Measurements from ENCODE around the gene MYO1H.

Gene MYO1H

DNA sequence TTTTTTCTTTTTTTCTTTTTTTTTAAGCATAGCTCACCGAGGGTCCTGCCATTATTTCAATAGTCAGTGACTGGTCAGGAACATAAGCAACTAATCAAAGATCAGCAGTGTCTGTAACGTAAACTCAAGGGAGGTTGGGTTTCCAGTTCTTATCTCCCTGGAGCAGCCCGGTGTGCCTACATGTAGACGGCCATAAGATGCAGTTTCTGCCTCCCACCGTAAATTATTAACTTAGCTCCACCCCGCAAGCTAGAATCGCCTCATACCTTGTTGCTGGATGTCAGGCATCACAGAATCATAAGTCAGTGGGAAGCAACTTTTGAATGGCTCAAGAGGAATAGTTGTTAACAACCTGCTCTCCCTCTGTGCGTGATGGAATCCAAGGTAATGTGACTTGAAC lies at the start of gene MYO1H:
MYO1H (plus strand) TSS at position 312 of the 400 bp plus-strand sequence; CDS start at position 373, 61 bp downstream.
- Histone ChIP-seq H3K9me3 (ENCODE audit: control insufficient read depth, insufficient read depth, low read depth, low read length) (no peaks in the 10 kb centered on the region), H3K36me3 (ENCODE audit: control insufficient read depth in 2 of 2, insufficient read depth in 1 of 2, low read length in 2 of 2) (no peaks in the 10 kb centered on the region), H3K4me1 (ENCODE audit: control insufficient read depth, insufficient read depth, low read length) (no peaks in the 10 kb centered on the region), H3K4me3 (ENCODE audit: low read depth, low read length) (no peak within 1 kb of the TSS), H3K27ac (ENCODE audit: extremely low read depth, low read depth, low read length) (no peak within 1 kb of the TSS)
- ChIA-PET POLR2A (no interaction called here), CTCF (interaction anchor here (0.6 to 4.7 kb wide), 5 partner anchors 38 to 789 kb away, joined by 3 to 17 read pairs (median 3); no protein-coding TSS in a partner anchor)
- no peak for TF ChIP-seq SP7 (tag by site-specific recombination; IDR thresholded peaks at IDR 0.05)
- TF ChIP-seq ZNF664 (tag by site-specific recombination; IDR thresholded peaks at IDR 0.05): no peak
- TF ChIP-seq ZNF792 (tag by site-specific recombination; IDR thresholded peaks at IDR 0.05): no peak
- TF ChIP-seq ZNF701 (tag by site-specific recombination; IDR thresholded peaks at IDR 0.05): no peak
- no peak for TF ChIP-seq ZNF37A (tag by site-specific recombination; IDR thresholded peaks at IDR 0.05)
- TF ChIP-seq ZNF529 (tag by site-specific recombination; IDR thresholded peaks at IDR 0.05; ENCODE audit: insufficient replicate concordance): no peak
- no peak for TF ChIP-seq ZNF341 (tag by site-specific recombination; IDR thresholded peaks at IDR 0.05; ENCODE audit: low read depth)
- TF ChIP-seq ZXDB (tag by site-specific recombination; IDR thresholded peaks at IDR 0.05): no peak
- TF ChIP-seq ZNF501 (tag by site-specific recombination; IDR thresholded peaks at IDR 0.05): no peak
- no peak for TF ChIP-seq ZNF324 (tag by site-specific recombination; IDR thresholded peaks at IDR 0.05)
- no peak for TF ChIP-seq ZBTB48 (tag by site-specific recombination; IDR thresholded peaks at IDR 0.05)
- no peak for TF ChIP-seq INSM2 (tag by site-specific recombination; IDR thresholded peaks at IDR 0.05)
- no peak for TF ChIP-seq ZNF214 (tag by site-specific recombination; IDR thresholded peaks at IDR 0.05; ENCODE audit: borderline replicate concordance)
- TF ChIP-seq, protein P1, sequence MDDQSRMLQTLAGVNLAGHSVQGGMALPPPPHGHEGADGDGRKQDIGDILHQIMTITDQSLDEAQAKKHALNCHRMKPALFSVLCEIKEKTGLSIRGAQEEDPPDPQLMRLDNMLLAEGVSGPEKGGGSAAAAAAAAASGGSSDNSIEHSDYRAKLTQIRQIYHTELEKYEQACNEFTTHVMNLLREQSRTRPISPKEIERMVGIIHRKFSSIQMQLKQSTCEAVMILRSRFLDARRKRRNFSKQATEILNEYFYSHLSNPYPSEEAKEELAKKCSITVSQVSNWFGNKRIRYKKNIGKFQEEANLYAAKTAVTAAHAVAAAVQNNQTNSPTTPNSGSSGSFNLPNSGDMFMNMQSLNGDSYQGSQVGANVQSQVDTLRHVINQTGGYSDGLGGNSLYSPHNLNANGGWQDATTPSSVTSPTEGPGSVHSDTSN (CRISPR knock-in tag; IDR thresholded peaks at IDR 0.05): no peak

GRCh38 chr12:109299849-109300248 lies 47.9 kb upstream of the MYO1H start:
- ChIA-PET CTCF (no interaction called here), POLR2A (no interaction called here)
- H3K36me3 ChIP-seq (ENCODE audit: control insufficient read depth in 2 of 2, insufficient read depth in 1 of 2, low read length in 2 of 2): no peaks in the 10 kb centered on the region
- H3K4me1 ChIP-seq (ENCODE audit: control insufficient read depth, insufficient read depth, low read length): peaks cover 5% of the 10 kb centered on the region; the same call in 1 of the 2 replicates
- H3K4me3 ChIP-seq (ENCODE audit: low read depth, low read length): no peak overlapping the region
- no peaks in the 10 kb centered on the region for H3K9me3 ChIP-seq (ENCODE audit: control insufficient read depth, insufficient read depth, low read depth, low read length)
- H3K27ac ChIP-seq (ENCODE audit: extremely low read depth, low read depth, low read length): no peak overlapping the region
- TF ChIP-seq ZNF394 (tag by site-specific recombination; IDR thresholded peaks at IDR 0.05; ENCODE audit: borderline replicate concordance): no peak
- TF ChIP-seq ZNF600 (tag by site-specific recombination; IDR thresholded peaks at IDR 0.05): no peak
- no peak for TF ChIP-seq ZNF518A (tag by site-specific recombination; conservative IDR thresholded peaks at IDR 0.05; ENCODE audit: low read depth)
- TF ChIP-seq, protein P2, sequence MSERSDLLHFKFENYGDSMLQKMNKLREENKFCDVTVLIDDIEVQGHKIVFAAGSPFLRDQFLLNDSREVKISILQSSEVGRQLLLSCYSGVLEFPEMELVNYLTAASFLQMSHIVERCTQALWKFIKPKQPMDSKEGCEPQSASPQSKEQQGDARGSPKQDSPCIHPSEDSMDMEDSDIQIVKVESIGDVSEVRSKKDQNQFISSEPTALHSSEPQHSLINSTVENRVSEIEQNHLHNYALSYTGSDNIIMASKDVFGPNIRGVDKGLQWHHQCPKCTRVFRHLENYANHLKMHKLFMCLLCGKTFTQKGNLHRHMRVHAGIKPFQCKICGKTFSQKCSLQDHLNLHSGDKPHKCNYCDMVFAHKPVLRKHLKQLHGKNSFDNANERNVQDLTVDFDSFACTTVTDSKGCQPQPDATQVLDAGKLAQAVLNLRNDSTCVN (tag by site-specific recombination; optimal IDR thresholded peaks at IDR 0.05): no peak
- no peak for TF ChIP-seq GLI2 (tag by site-specific recombination; IDR thresholded peaks at IDR 0.05; ENCODE audit: borderline replicate concordance, low read depth)
- no peak for TF ChIP-seq ZSCAN23 (tag by site-specific recombination; IDR thresholded peaks at IDR 0.05)
- no peak for TF ChIP-seq ZNF677 (tag by site-specific recombination; IDR thresholded peaks at IDR 0.05)
- no peak for TF ChIP-seq PRDM1 (tag by site-specific recombination; IDR thresholded peaks at IDR 0.05)
- TF ChIP-seq ZNF561 (tag by site-specific recombination; IDR thresholded peaks at IDR 0.05; ENCODE audit: borderline replicate concordance): no peak
- no peak for TF ChIP-seq IKZF3 (tag by site-specific recombination; IDR thresholded peaks at IDR 0.05)
- TF ChIP-seq ZNF184 (tag by site-specific recombination; IDR thresholded peaks at IDR 0.05): no peak
- no peak for TF ChIP-seq ZNF660 (tag by site-specific recombination; IDR thresholded peaks at IDR 0.05)
- no peak for TF ChIP-seq OSR2 (tag by site-specific recombination; IDR thresholded peaks at IDR 0.05)
- no peak for TF ChIP-seq REPIN1 (tag by site-specific recombination; IDR thresholded peaks at IDR 0.05; ENCODE audit: low read depth)
- TF ChIP-seq ZNF23 (tag by site-specific recombination; IDR thresholded peaks at IDR 0.05; ENCODE audit: borderline replicate concordance): no peak
